HepG2 (cell line): Measurements from ENCODE around the gene NPSR1. TPM values are rescaled to one million over a fixed set of nuclear protein-coding genes. Genes with fewer than 3 reads are reported as not detected.

ENCODE experiments used
- ATAC-seq: fragments of 200-7000 bp; cut with Tn5 transposase; 3 replicates; pipeline ENCODE4 v1.9.1; 2020; ENCODE audit warnings: mild to moderate bottlenecking, moderate library complexity
- BruUV-seq: library from RNA; stranded (reverse); fragments of 400-500 nt; replicated peaks from 2 replicates; lab custom pipeline; 2021; lab: Mats Ljungman, UMichigan
- CTCF ChIA-PET: fragments of 300-600 bp; formaldehyde crosslinking; extraction: SDS; loops from one replicate; lab custom pipeline; 2021; ENCODE audit warnings: low total read pairs, inconsistent platforms, low intra/inter-chr PET ratio; lab: Yijun Ruan, JAX
- POLR2A ChIA-PET: fragments of 350-600 bp; sonication (Branson Sonifier 250); formaldehyde crosslinking; loops from one replicate; lab custom pipeline; 2020; ENCODE audit warnings: antibody characterized with exemption, inconsistent platforms; lab: Yijun Ruan, JAX
- DNase-seq: peaks from one replicate; pipeline ENCODE4 v3.0.0-alpha.2; 2015; ENCODE audit warnings: low spot score
- FAIRE-seq: peaks from 3 replicates; lab custom pipeline; 2011; peaks lifted over from hg19 to GRCh38; lab: Jason Lieb, UNC
- H2AFZ ChIP-seq: one replicate; pipeline ENCODE4 v1.6.1; 2011; ENCODE audit warnings: low read length, inconsistent platforms
- H3K27ac ChIP-seq: fragments of 300-600 bp; 3 replicates; pipeline ENCODE4 v1.8.0; 2011; ENCODE audit warnings: mixed run types, mild to moderate bottlenecking, mixed read lengths, low read length, inconsistent platforms; ENCODE audit not compliant: insufficient read depth; ENCODE audit errors: extremely low read length
- H3K27me3 ChIP-seq, 2 experiments: fragments of 200-600 bp in 1 of 2; 2 replicates in 1 of 2; 3 replicates in 1 of 2; pipeline versions ENCODE4 v1.6.0 to v1.8.0; 2011; ENCODE audit warnings: low read length in 2 of 2, mild to moderate bottlenecking in 2 of 2, moderate library complexity in 2 of 2, inconsistent platforms in 1 of 2; ENCODE audit not compliant: insufficient read depth in 2 of 2, control insufficient read depth in 1 of 2
- H3K36me3 ChIP-seq, 2 experiments: fragments of 200-600 bp in 1 of 2; replicated peaks in 1 of 2; 2 replicates in 1 of 2; 3 replicates in 1 of 2; pipeline versions ENCODE4 v1.5.1 to v1.8.0; 2011; ENCODE audit warnings: low read length in 2 of 2, inconsistent platforms in 1 of 2; ENCODE audit not compliant: insufficient read depth in 2 of 2, control insufficient read depth in 1 of 2
- H3K4me1 ChIP-seq: 2 replicates; pipeline ENCODE4 v1.5.1; 2012; ENCODE audit warnings: low read length, inconsistent platforms; ENCODE audit not compliant: insufficient read depth
- H3K4me2 ChIP-seq: 2 replicates; pipeline ENCODE4 v1.6.0; 2011; ENCODE audit warnings: low read depth, low read length, inconsistent platforms
- H3K4me3 ChIP-seq, 3 experiments: fragments of 200-600 bp in 1 of 3; sonication (generic), shearing (Covaris generic) in 1 of 3; replicated peaks in 1 of 3; 2 replicates each; pipeline ENCODE4 v1.5.1; 2011 to 2016; ENCODE audit warnings: low read length in 3 of 3, inconsistent platforms in 2 of 3, low read depth in 2 of 3, mild to moderate bottlenecking in 2 of 3, control low read depth in 1 of 3, mixed read lengths in 1 of 3; ENCODE audit not compliant: insufficient read depth in 1 of 3
- H3K79me2 ChIP-seq: one replicate; pipeline ENCODE4 v1.6.1; 2011; ENCODE audit warnings: low read length, inconsistent platforms; ENCODE audit not compliant: insufficient read depth
- H3K9ac ChIP-seq: 2 replicates; pipeline ENCODE4 v1.6.0; 2011; ENCODE audit warnings: mild to moderate bottlenecking, low read depth, low read length, inconsistent platforms; ENCODE audit not compliant: insufficient read depth
- H3K9me3 ChIP-seq: 2 replicates; pipeline ENCODE4 v1.5.1; 2012; ENCODE audit warnings: mild to moderate bottlenecking, low read length
- H4K20me1 ChIP-seq: 2 replicates; pipeline ENCODE4 v1.6.0; 2011; ENCODE audit warnings: inconsistent platforms, mild to moderate bottlenecking, low read length, moderate library complexity; ENCODE audit not compliant: insufficient read depth
- AGO1 ChIP-seq: fragments of 200-400 bp; formaldehyde crosslinking; IDR thresholded peaks from 2 replicates; pipeline ENCODE4 v1.6.1; 2017; ENCODE audit warnings: mild to moderate bottlenecking, low read depth, low read length, moderate library complexity; ENCODE audit not compliant: poor library complexity, severe bottlenecking
- ASH2L ChIP-seq: fragments of 300-600, 200-600 bp; sonication (generic); IDR thresholded peaks from 2 replicates; pipeline ENCODE4 v1.7.0; 2017; ENCODE audit warnings: low read depth, mild to moderate bottlenecking, moderate library complexity, mixed read lengths, low read length; ENCODE audit not compliant: insufficient read length
- ATAD3A ChIP-seq: sonication (generic); formaldehyde crosslinking; IDR thresholded peaks from 2 replicates; pipeline ENCODE4 v1.4.0; 2020; ENCODE audit warnings: missing genetic modification reagents
- EP300 ChIP-seq, 3 experiments: sonication (generic) in 1 of 3; formaldehyde crosslinking in 1 of 3; IDR thresholded peaks; 2 replicates each; pipeline versions ENCODE4 v1.5.1 to v1.6.1; 2011 to 2020; ENCODE audit warnings: low read depth in 2 of 3, low read length in 2 of 3, borderline replicate concordance in 1 of 3, improper control_type of control experiment in 1 of 3, mild to moderate bottlenecking in 1 of 3, missing genetic modification reagents in 1 of 3, moderate library complexity in 1 of 3
- HOXA3 ChIP-seq: sonication (generic); formaldehyde crosslinking; IDR thresholded peaks from 2 replicates; pipeline ENCODE4 v1.5.0; 2020; ENCODE audit warnings: missing genetic modification reagents
- HOXA9 ChIP-seq: sonication (generic); formaldehyde crosslinking; IDR thresholded peaks from 2 replicates; pipeline ENCODE4 v1.8.1; 2022; ENCODE audit warnings: missing genetic modification reagents, mild to moderate bottlenecking, moderate library complexity, borderline replicate concordance
- NBN ChIP-seq: fragments of 450-650 bp; conservative IDR thresholded peaks from 2 replicates; pipeline ENCODE4 v1.6.1; 2017
- NR2F6 ChIP-seq, 2 experiments: IDR thresholded peaks; 2 replicates each; pipeline ENCODE4 v1.6.1; 2016; ENCODE audit warnings: antibody characterized with exemption in 1 of 2, mild to moderate bottlenecking in 1 of 2
- ZBTB42 ChIP-seq: sonication (generic); formaldehyde crosslinking; IDR thresholded peaks from 2 replicates; pipeline ENCODE4 v1.5.0; 2020; ENCODE audit warnings: mild to moderate bottlenecking, missing genetic modification reagents
- ZBTB7B ChIP-seq: sonication (generic); formaldehyde crosslinking; IDR thresholded peaks from 2 replicates; pipeline ENCODE4 v1.4.0; 2020; ENCODE audit warnings: missing genetic modification reagents
- ZNF224 ChIP-seq: sonication (generic); formaldehyde crosslinking; IDR thresholded peaks from 2 replicates; pipeline ENCODE4 v1.5.0; 2020; ENCODE audit warnings: mild to moderate bottlenecking, missing genetic modification reagents
- ZNF230 ChIP-seq: sonication (generic); formaldehyde crosslinking; IDR thresholded peaks from 2 replicates; pipeline ENCODE4 v1.4.0; 2020; ENCODE audit warnings: mild to moderate bottlenecking, missing genetic modification reagents
- ZNF354B ChIP-seq: sonication (generic); formaldehyde crosslinking; IDR thresholded peaks from 2 replicates; pipeline ENCODE4 v1.8.0; 2022; ENCODE audit warnings: mild to moderate bottlenecking, missing genetic modification reagents
- ZNF460 ChIP-seq: sonication (generic); formaldehyde crosslinking; IDR thresholded peaks from 2 replicates; pipeline ENCODE4 v1.5.1; 2020; ENCODE audit warnings: missing genetic modification reagents, mild to moderate bottlenecking, borderline replicate concordance
- ZNF562 ChIP-seq: sonication (generic); formaldehyde crosslinking; IDR thresholded peaks from 2 replicates; pipeline ENCODE4 v1.8.0; 2022; ENCODE audit warnings: missing genetic modification reagents, borderline replicate concordance
- ZNF607 ChIP-seq: sonication (generic); formaldehyde crosslinking; IDR thresholded peaks from 2 replicates; pipeline ENCODE4 v1.5.1; 2020; ENCODE audit warnings: missing genetic modification reagents, mild to moderate bottlenecking, borderline replicate concordance
- WGBS: methylation state at CpG from one replicate; pipeline ENCODE4 v1.1.6; 2017; ENCODE audit warnings: low lambda C conversion rate; 5-methylcytosine and 5-hydroxymethylcytosine counted together
- in situ Hi-C: cut with HindIII; loops from 2 replicates; pipeline ENCODE4 v1.10.0; 2017; ENCODE audit warnings: low pct_unique_long_range_greater_than_20kb; ENCODE audit not compliant: extremely low pct_ligation_motif_present
- intact Hi-C: fragments of 100-400 bp; cut with micrococcal nuclease; formaldehyde crosslinking; loops from one replicate; pipeline ENCODE4 v1.10.0; 2022; ENCODE audit not compliant: unreplicated experiment
- polyA plus RNA-seq, 8 experiments: library from polyadenylated mRNA; depleted of rRNA in 3 of 8; stranded (reverse) in 7 of 8; unstranded in 1 of 8; fragments of >200 nt; fragmentation: Illumina TruSeq in 4 of 8; extraction: Trizol in 4 of 8; gene quantifications; 2 replicates each; pipeline versions ENCODE4 v1.2.1 to v1.2.3, GENCODE V29; 2011 to 2016; ENCODE audit warnings: low read depth in 4 of 8, missing spikeins in 1 of 8, mixed read lengths in 1 of 8; ENCODE audit not compliant: insufficient read depth in 1 of 8
- total RNA-seq, 5 experiments: library from RNA; depleted of rRNA; stranded (reverse); fragments of >200 nt; fragmentation: Illumina TruSeq; extraction: Trizol; gene quantifications; 2 replicates each; pipeline ENCODE4 v1.2.3, GENCODE V29; 2016; ENCODE audit warnings: low read depth in 1 of 5
- TF ChIP-seq, protein P1 (sequence below): sonication (generic); formaldehyde crosslinking; IDR thresholded peaks from 2 replicates; pipeline ENCODE4 v1.8.0; 2022; ENCODE audit warnings: mild to moderate bottlenecking, missing genetic modification reagents, moderate library complexity
- TF ChIP-seq, protein P2 (sequence below): sonication (generic); formaldehyde crosslinking; conservative IDR thresholded peaks from 2 replicates; pipeline ENCODE4 v1.4.0; 2020; ENCODE audit warnings: mild to moderate bottlenecking, missing genetic modification reagents, moderate library complexity

The NPSR1 gene
- total and polyA plus RNA-seq, 2 of the 13 experiments (the other 11 are each of a cell fraction or from before 2014, with no cell fraction given) = not detected

DNA sequence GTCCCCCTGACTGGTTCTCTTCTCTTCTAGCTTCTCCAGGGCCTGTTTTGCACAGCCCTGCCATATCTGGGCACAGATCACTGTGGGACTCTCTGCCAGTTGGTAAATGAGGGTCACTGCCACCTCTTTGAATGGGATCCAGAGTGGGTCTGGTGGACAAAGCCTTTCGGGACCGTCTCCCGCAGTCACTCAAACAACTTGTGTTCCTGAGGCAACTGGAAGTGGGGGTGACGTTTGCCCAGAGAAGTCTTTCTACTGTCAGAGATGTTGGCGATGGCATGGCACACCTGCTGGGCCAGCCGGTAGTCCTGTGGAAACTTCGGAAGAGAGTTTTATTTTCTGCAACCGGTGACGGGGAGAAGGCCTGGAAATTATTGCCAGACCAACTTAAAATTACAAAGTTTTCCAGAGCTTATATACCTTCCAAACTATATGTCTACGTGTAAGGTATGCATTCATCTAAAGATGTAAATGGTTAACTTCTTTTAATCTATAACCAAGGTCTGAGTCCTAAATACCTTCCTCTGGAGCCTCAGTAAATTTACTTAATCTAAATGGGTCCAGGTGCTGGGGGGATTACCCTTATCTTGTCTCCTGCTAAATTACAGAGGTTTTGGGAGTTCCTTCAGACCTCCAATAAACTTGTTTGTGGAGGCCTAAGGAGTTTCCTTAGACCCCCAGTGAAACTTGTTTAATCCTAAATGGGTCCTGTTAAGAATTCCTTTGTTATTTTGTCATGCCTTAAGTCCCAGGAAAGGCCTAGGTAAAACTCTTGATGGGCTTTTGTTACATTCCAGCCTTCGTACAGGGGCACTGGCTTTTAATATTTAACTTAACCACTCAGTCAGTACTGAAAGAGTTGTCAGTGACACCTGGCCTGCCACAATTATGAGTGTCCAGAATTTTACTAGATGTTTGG, 94.0 kb downstream of the NPSR1 start:
- Histone ChIP-seq H3K4me3 (peak overlapping the region in 2 of 3 experiments; percentile 5 to 39; a peak in 3 of 6 replicates), H3K9me3 (no peaks in the 10 kb centered on the region), H3K36me3 (peaks cover 2 to 11% of the 10 kb centered on the region in 2 experiments), H2AFZ (no peak overlapping the region), H3K9ac (peak overlapping the region; percentile 53), H3K4me2 (peak overlapping the region; percentile 69), H3K79me2 (peaks cover 60% of the 10 kb centered on the region), H3K4me1 (peaks cover 87% of the 10 kb centered on the region), H3K27me3 (no peaks in the 10 kb centered on the region), H3K27ac (peak overlapping the region; percentile 80), H4K20me1 (no peaks in the 10 kb centered on the region)
- in situ Hi-C loops (no loop called here), intact Hi-C loops (loop anchor here (10.0 kb wide), 1 partner anchor 943 kb away; the partner anchor contains the start of gene HERPUD2)
- FAIRE-seq = no peak
- WGBS = 0% methylated on average over 5 of the region's 11 CpGs
- peak; percentile 7 for ATAC-seq
- peak; percentile 65 for DNase-seq
- BruUV-seq = no TSS peak
- ChIA-PET CTCF (no interaction called here), POLR2A (no interaction called here)
- TF ChIP-seq ZNF460 (no peak), ZBTB7B (CRISPR knock-in tag) (0 out of 2 replicates have a peak, but pooled peaks have one; percentile 36), ZNF562 (CRISPR knock-in tag) (no peak), ZNF230 (CRISPR knock-in tag) (no peak), NR2F6 (IDR thresholded peaks at IDR 0.05) (no peak), NR2F6 (CRISPR knock-in tag; IDR thresholded peaks at IDR 0.05) (peak; percentile 7; the same call in 1 of the 2 replicates), ZNF607 (no peak), HOXA9 (CRISPR knock-in tag) (no peak), HOXA3 (CRISPR knock-in tag) (0 out of 2 replicates have a peak, but pooled peaks have one; percentile 0), ZNF224 (CRISPR knock-in tag) (no peak), ZBTB42 (CRISPR knock-in tag) (no peak), ASH2L (peak; percentile 55), EP300 (IDR thresholded peaks at IDR 0.05; ENCODE audit: low read depth in 2 of 2, low read length in 2 of 2) (peak in 1 of 2 experiments; percentile 45; a peak in 2 of 4 replicates), EP300 (CRISPR knock-in tag; IDR thresholded peaks at IDR 0.05; ENCODE audit: borderline replicate concordance) (no peak), AGO1 (no peak), NBN (no peak), ZNF354B (no peak), ATAD3A (CRISPR knock-in tag) (no peak)
- TF ChIP-seq, protein P1, sequence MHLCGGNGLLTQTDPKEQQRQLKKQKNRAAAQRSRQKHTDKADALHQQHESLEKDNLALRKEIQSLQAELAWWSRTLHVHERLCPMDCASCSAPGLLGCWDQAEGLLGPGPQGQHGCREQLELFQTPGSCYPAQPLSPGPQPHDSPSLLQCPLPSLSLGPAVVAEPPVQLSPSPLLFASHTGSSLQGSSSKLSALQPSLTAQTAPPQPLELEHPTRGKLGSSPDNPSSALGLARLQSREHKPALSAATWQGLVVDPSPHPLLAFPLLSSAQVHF (CRISPR knock-in tag) = no peak
- TF ChIP-seq, protein P2, sequence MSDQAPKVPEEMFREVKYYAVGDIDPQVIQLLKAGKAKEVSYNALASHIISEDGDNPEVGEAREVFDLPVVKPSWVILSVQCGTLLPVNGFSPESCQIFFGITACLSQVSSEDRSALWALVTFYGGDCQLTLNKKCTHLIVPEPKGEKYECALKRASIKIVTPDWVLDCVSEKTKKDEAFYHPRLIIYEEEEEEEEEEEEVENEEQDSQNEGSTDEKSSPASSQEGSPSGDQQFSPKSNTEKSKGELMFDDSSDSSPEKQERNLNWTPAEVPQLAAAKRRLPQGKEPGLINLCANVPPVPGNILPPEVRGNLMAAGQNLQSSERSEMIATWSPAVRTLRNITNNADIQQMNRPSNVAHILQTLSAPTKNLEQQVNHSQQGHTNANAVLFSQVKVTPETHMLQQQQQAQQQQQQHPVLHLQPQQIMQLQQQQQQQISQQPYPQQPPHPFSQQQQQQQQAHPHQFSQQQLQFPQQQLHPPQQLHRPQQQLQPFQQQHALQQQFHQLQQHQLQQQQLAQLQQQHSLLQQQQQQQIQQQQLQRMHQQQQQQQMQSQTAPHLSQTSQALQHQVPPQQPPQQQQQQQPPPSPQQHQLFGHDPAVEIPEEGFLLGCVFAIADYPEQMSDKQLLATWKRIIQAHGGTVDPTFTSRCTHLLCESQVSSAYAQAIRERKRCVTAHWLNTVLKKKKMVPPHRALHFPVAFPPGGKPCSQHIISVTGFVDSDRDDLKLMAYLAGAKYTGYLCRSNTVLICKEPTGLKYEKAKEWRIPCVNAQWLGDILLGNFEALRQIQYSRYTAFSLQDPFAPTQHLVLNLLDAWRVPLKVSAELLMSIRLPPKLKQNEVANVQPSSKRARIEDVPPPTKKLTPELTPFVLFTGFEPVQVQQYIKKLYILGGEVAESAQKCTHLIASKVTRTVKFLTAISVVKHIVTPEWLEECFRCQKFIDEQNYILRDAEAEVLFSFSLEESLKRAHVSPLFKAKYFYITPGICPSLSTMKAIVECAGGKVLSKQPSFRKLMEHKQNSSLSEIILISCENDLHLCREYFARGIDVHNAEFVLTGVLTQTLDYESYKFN (CRISPR knock-in tag) = peak; percentile 80
